GM18507 (cell line): ENCODE measurements around the gene DST.
"Not testable (repeated sequence)": the region's sequence is repeated elsewhere in the genome, so short reads cannot be mapped to it uniquely, and the experiment has no call there.

ENCODE experiments used
- DNase-seq: peaks from one replicate; pipeline ENCODE4 v3.0.0; 2011; ENCODE audit warnings: low read depth; ENCODE audit not compliant: insufficient read length; ENCODE audit errors: extremely low spot score
- FAIRE-seq: peaks from 2 replicates; lab custom pipeline; 2011; peaks lifted over from hg19 to GRCh38; lab: Jason Lieb, UNC

The DST gene

GRCh38 chr6:56580271-56580670, 62.4 kb downstream of the DST start:
- FAIRE-seq: no peak
- DNase-seq: no peak

DNA sequence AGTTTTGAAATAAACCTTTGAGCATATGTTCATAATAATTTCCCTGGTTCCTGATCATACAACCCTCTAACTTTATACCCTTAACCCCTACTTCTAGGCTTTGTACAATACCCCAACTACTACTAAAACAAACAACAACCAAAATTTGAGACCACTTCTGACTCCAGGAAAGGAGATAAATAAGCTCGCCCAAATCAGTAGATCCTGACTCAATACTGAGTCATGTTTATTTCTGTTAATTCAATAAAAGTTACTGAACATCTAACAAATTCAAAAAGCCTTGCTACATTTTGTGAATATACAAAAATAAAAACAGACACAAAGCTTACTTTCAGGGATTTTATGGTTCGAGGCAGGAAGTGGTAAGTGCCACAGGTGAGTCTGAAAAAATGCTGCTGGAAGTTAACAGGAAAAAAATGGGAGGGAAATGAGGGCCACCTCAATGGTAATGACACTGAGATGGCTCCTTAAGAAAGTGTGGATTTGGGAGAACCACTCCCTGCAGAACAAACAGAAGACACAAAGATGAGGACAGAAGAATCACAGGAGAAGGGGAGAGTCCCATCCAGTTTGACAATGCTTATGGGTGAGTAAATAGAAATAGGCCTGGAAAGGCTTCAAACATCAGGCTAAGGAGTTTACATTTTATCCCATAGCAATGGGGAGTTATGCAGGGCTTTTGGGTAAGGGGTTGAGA, 63.4 kb downstream of the DST start:
- no peak for FAIRE-seq
- DNase-seq: no peak

DNA sequence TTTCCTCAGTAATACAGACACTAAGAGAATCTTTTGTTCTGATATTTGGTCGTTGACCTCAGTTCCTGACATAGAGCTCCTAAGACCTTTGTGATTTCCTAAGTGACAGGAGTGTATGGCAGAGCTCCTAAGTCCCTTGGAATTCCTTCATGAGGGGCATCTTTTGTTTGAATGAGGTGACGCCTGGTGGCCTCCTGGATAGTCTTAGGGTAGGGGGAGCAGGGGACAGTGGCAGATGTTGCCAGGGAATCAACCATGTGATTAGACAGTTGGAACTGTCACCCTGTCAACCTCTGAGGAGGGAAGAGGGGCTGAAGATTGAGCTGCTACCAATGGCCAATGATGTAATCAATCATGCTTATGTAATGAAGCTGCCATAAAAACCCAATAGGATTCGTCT, 67.0 kb downstream of the DST start:
- FAIRE-seq: no peak
- DNase-seq: no peak

GRCh38 chr6:56574292-56574691, 68.4 kb downstream of the DST start:
- no peak for DNase-seq
- FAIRE-seq: no peak

- DNase-seq: no peak
- FAIRE-seq: no peak
Measured at GRCh38 chr6:56573624-56574023, 69.1 kb downstream of the DST start.

DNA sequence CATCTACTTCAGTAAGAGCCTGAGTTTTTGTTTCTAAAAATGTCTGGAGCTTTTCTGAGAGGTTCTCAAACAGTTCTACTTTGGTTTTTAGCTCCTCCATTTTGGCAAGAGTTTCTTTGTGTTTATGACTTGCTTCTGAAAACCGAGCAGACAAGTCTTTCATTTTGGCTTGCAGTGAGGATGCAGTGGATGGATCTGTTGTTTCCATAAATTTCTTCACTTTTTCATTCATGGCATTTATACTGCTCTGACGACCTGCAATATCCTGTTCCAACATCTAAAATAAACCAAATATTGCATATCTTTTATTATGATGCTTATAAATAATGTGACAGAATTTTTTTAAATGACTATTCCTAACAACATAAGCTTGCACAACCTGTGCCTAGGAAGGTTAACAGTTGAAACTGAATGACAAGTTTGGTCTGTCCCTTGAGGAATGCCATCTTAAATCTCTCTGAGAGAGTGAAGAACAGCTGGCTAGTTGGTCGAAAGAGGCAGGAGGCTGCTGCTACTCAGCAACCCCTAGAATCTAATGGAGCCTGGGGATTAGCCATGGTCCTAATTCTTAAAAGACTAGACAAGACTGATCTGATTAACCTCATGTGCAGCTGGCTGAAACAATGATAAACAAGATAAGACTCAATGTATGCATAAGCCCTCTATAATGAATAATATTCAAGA, 69.8 kb downstream of the DST start:
- DNase-seq (no peak), FAIRE-seq (no peak)

DNA sequence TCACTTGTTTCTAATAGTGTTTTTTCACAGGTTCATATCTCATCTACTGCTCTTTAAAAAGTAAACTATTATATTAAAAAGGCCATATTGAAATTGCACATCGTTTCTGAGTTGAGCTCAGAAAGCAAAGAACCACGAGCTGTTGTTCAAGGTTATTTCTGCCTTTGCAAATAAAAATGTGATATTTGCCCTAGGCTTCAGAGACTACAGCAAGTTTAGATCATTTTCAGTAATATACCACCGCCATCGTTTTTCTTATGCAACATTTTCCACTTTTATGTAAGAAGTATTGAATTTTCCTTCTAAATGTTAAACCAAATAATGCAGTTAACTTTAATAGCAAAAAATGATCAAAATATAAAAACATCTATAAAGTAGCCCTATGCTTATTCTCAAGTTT, 71.1 kb downstream of the DST start:
- FAIRE-seq: no peak
- DNase-seq: no peak

- FAIRE-seq (peak; percentile 72), DNase-seq (peak; percentile 15)
Measured at GRCh38 chr6:56570413-56571359, 72.0 kb downstream of the DST start.

GRCh38 chr6:56567501-56567900, 75.2 kb downstream of the DST start:
- DNase-seq: no peak
- FAIRE-seq: no peak

DNA sequence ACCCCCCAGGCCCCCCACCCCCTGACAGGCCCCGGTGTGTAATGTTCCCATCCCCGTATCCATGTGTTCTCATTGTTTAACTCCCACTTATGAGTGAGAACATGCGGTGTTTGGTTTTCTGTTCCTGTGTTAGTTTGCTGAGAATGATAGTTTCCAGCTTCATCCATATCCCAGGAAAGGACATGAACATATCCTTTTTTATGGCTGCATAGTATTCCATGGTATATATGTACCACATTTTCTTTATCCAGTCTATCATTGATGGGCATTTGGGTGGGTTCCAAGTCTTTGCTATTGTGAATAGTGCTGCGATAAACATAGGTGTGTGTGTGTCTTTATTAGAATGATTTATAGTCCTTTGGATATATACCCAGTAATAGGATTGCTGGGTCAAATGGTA, 80.0 kb downstream of the DST start:
- not testable (repeated sequence) for DNase-seq, FAIRE-seq

DNA sequence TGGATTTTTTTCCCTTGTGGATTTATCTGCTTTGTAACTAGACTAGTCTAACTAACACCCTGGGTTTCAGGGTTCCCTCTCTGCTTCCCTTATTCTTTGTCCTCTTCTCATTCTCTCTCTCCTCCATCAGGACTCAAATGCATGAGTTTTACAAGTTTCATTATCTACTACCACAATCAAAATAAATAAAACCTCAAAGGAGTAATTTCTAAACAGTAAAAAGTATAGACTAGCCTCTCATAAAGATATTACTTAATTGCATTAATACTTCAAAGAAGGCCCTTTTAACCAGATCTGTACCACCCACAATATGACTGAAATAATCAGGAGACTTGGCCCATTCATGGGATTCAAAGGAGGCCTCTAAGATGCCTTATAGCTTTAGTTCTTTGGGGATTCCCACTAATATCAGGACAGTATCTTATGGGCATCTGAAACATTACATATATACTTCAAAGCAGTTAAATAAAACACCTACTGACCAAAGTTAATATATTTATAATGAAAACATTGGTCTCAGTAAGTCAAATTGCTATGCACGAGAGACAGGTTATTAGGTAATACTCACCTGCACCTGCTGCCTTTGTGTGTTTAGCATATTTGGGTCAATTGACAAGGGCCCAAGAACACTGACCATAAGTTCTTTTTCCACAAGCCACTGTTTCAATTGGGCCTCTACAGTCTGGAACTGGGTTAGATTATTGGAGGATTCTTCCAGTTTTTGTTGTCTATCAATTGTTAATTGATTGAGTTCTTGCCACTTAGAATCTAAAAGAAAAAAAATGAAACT, 85.7 kb downstream of the DST start:
- DNase-seq: no peak
- peak; percentile 24 for FAIRE-seq

DNA sequence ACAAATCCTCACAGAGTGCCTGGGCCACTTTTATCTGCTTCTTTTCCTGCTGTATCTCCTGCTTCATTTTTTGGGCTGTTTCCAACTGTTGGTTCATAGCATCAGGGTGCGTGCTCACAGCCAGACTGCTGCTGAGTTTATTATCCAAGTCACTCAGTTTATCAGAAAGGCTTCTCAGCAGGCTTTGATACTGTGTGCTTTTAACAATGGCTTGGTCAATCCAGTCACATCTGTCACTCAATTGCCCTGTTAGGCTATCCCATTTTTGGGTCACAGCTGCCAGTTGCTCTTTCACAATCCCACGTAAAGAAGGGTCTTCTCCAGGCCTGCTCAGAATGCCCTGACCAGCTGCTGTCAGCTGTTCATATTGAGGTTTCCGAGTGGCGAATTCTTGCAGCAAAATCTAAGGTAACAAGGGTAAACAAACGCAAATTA, 87.2 kb downstream of the DST start:
- DNase-seq: no peak
- no peak for FAIRE-seq

- no peak for DNase-seq
- FAIRE-seq: no peak
Measured at GRCh38 chr6:56552187-56553130, 90.2 kb downstream of the DST start.

- FAIRE-seq: peak; percentile 26
Measured at GRCh38 chr6:56551409-56552120, 91.1 kb downstream of the DST start.

GRCh38 chr6:56550301-56550700, 92.4 kb downstream of the DST start:
- DNase-seq (no peak), FAIRE-seq (peak; percentile 48)

More at GRCh38 chr6:56551409-56552120, 91.1 kb downstream of the DST start:
- DNase-seq: no peak

DNA sequence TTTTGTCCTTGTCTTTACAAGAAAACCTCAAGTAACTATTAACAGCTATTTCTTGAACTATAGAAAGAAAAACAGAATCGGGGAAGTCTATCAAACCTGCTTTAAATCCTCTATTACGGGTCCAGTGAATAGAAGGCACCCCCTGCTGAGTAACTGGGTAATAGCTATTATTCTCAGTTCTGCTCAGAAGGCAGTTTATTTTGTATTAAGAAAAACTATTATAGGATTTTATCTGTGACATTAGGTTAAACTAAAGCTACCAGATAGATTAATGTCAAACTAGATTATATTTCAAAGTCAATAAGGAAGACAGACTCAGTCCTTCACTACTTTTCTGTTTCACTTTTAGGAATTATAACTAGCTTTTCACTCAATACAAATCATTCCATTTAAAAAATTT, 93.7 kb downstream of the DST start:
- DNase-seq: no peak
- FAIRE-seq: peak; percentile 9

- FAIRE-seq (peak; percentile 44), DNase-seq (no peak)
Measured at GRCh38 chr6:56547687-56548086, 95.0 kb downstream of the DST start.
